HepG2 (cell line): ENCODE measurements around the gene RAPGEFL1. TPM values are rescaled to one million over a fixed set of nuclear protein-coding genes. Genes with fewer than 3 reads are reported as not detected.

Experiments used
- AKAP8 ChIP-seq: sonication (generic); formaldehyde crosslinking; IDR thresholded peaks from 2 replicates; pipeline ENCODE4 v1.5.1; 2020; ENCODE audit warnings: mild to moderate bottlenecking, missing genetic modification reagents
- DMAP1 ChIP-seq: IDR thresholded peaks from 2 replicates; pipeline ENCODE4 v1.6.1; 2016
- FOXK1 ChIP-seq: sonication (generic); formaldehyde crosslinking; IDR thresholded peaks from 2 replicates; pipeline ENCODE4 v1.4.0; 2020; ENCODE audit warnings: low read depth, missing genetic modification reagents, borderline replicate concordance
- LBX2 ChIP-seq: sonication (generic); formaldehyde crosslinking; IDR thresholded peaks from 2 replicates; pipeline ENCODE4 v1.5.0; 2020; ENCODE audit warnings: missing genetic modification reagents, mild to moderate bottlenecking, borderline replicate concordance
- NFIC ChIP-seq: IDR thresholded peaks from 2 replicates; pipeline ENCODE4 v1.6.1; 2012; ENCODE audit warnings: mild to moderate bottlenecking, low read length, inconsistent platforms
- PHB2 ChIP-seq: fragments of 450-650 bp; IDR thresholded peaks from 2 replicates; pipeline ENCODE4 v1.6.1; 2018; ENCODE audit not compliant: partially characterized antibody
- SALL2 ChIP-seq: sonication (generic); formaldehyde crosslinking; IDR thresholded peaks from 2 replicates; pipeline ENCODE4 v1.8.1; 2023; ENCODE audit warnings: mild to moderate bottlenecking, missing genetic modification reagents, inconsistent platforms
- SIN3B ChIP-seq: fragments of 150-350 bp; IDR thresholded peaks from 2 replicates; pipeline ENCODE4 v1.6.1; 2014; ENCODE audit warnings: low read length
- ZFP90 ChIP-seq: sonication (generic); formaldehyde crosslinking; IDR thresholded peaks from 2 replicates; pipeline ENCODE4 v1.8.0; 2022; ENCODE audit warnings: missing genetic modification reagents, mild to moderate bottlenecking, inconsistent platforms, borderline replicate concordance
- ZNF121 ChIP-seq: sonication (generic); formaldehyde crosslinking; IDR thresholded peaks from 2 replicates; pipeline ENCODE4 v1.5.0; 2020; ENCODE audit warnings: mild to moderate bottlenecking, missing genetic modification reagents
- ZNF138 ChIP-seq: sonication (generic); formaldehyde crosslinking; IDR thresholded peaks from 2 replicates; pipeline ENCODE4 v1.5.0; 2020; ENCODE audit warnings: mild to moderate bottlenecking, low read depth, missing genetic modification reagents
- ZNF235 ChIP-seq: sonication (generic); formaldehyde crosslinking; IDR thresholded peaks from 2 replicates; pipeline ENCODE4 v1.8.1; 2023; ENCODE audit warnings: mild to moderate bottlenecking, missing genetic modification reagents, borderline replicate concordance
- ZNF747 ChIP-seq: sonication (generic); formaldehyde crosslinking; IDR thresholded peaks from 2 replicates; pipeline ENCODE4 v1.8.1; 2023; ENCODE audit warnings: missing genetic modification reagents, mild to moderate bottlenecking, borderline replicate concordance
- ZNF83 ChIP-seq: sonication (generic); formaldehyde crosslinking; IDR thresholded peaks from 2 replicates; pipeline ENCODE4 v1.4.0; 2020; ENCODE audit warnings: missing genetic modification reagents, mild to moderate bottlenecking, borderline replicate concordance
- polyA plus RNA-seq, 8 experiments: library from polyadenylated mRNA; depleted of rRNA in 3 of 8; stranded (reverse) in 7 of 8; unstranded in 1 of 8; fragments of >200 nt; fragmentation: Illumina TruSeq in 4 of 8; extraction: Trizol in 4 of 8; gene quantifications; 2 replicates each; pipeline versions ENCODE4 v1.2.1 to v1.2.3, GENCODE V29; 2011 to 2016; ENCODE audit warnings: low read depth in 4 of 8, missing spikeins in 1 of 8, mixed read lengths in 1 of 8; ENCODE audit not compliant: insufficient read depth in 1 of 8
- total RNA-seq, 5 experiments: library from RNA; depleted of rRNA; stranded (reverse); fragments of >200 nt; fragmentation: Illumina TruSeq; extraction: Trizol; gene quantifications; 2 replicates each; pipeline ENCODE4 v1.2.3, GENCODE V29; 2016; ENCODE audit warnings: low read depth in 1 of 5
- TF ChIP-seq, protein P1 (sequence below): sonication (generic); formaldehyde crosslinking; IDR thresholded peaks from 2 replicates; pipeline ENCODE4 v1.4.0; 2020; ENCODE audit warnings: missing genetic modification reagents
- TF ChIP-seq, protein P2 (sequence below): sonication (generic); formaldehyde crosslinking; IDR thresholded peaks from 2 replicates; pipeline ENCODE4 v1.5.0; 2020; ENCODE audit warnings: missing genetic modification reagents
- TF ChIP-seq, protein P3 (sequence below): sonication (generic); formaldehyde crosslinking; IDR thresholded peaks from 2 replicates; pipeline ENCODE4 v1.5.0; 2020; ENCODE audit warnings: missing genetic modification reagents
- TF ChIP-seq, protein P4 (sequence below): sonication (generic); formaldehyde crosslinking; IDR thresholded peaks from 2 replicates; pipeline ENCODE4 v1.4.0; 2020; ENCODE audit warnings: missing genetic modification reagents

RAPGEFL1 gene
- total and polyA plus RNA-seq, 2 of the 13 experiments (the other 11 are each of a cell fraction or from before 2014, with no cell fraction given) = 4.5 to 7.8 TPM

- TF ChIP-seq FOXK1 (CRISPR knock-in tag) (no peak), DMAP1 (0 out of 2 replicates have a peak, but pooled peaks have one; percentile 13), ZNF235 (CRISPR knock-in tag) (peak; percentile 12; the same call in 1 of the 2 replicates), PHB2 (no peak), ZNF121 (CRISPR knock-in tag) (peak; percentile 25; the same call in 1 of the 2 replicates), ZNF138 (CRISPR knock-in tag) (no peak), ZNF83 (0 out of 2 replicates have a peak, but pooled peaks have one; percentile 42), SIN3B (0 out of 2 replicates have a peak, but pooled peaks have one; percentile 25), ZNF747 (CRISPR knock-in tag) (no peak), ZFP90 (CRISPR knock-in tag) (peak; percentile 41; the same call in 1 of the 2 replicates), AKAP8 (CRISPR knock-in tag) (0 out of 2 replicates have a peak, but pooled peaks have one; percentile 38), SALL2 (CRISPR knock-in tag) (peak; percentile 0; the same call in 1 of the 2 replicates), LBX2 (CRISPR knock-in tag) (no peak), NFIC (no peak)
- TF ChIP-seq, protein P1, sequence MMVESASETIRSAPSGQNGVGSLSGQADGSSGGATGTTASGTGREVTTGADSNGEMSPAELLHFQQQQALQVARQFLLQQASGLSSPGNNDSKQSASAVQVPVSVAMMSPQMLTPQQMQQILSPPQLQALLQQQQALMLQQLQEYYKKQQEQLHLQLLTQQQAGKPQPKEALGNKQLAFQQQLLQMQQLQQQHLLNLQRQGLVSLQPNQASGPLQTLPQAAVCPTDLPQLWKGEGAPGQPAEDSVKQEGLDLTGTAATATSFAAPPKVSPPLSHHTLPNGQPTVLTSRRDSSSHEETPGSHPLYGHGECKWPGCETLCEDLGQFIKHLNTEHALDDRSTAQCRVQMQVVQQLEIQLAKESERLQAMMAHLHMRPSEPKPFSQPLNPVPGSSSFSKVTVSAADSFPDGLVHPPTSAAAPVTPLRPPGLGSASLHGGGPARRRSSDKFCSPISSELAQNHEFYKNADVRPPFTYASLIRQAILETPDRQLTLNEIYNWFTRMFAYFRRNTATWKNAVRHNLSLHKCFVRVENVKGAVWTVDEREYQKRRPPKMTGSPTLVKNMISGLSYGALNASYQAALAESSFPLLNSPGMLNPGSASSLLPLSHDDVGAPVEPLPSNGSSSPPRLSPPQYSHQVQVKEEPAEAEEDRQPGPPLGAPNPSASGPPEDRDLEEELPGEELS (CRISPR knock-in tag) = 0 out of 2 replicates have a peak, but pooled peaks have one; percentile 7
- TF ChIP-seq, protein P2, sequence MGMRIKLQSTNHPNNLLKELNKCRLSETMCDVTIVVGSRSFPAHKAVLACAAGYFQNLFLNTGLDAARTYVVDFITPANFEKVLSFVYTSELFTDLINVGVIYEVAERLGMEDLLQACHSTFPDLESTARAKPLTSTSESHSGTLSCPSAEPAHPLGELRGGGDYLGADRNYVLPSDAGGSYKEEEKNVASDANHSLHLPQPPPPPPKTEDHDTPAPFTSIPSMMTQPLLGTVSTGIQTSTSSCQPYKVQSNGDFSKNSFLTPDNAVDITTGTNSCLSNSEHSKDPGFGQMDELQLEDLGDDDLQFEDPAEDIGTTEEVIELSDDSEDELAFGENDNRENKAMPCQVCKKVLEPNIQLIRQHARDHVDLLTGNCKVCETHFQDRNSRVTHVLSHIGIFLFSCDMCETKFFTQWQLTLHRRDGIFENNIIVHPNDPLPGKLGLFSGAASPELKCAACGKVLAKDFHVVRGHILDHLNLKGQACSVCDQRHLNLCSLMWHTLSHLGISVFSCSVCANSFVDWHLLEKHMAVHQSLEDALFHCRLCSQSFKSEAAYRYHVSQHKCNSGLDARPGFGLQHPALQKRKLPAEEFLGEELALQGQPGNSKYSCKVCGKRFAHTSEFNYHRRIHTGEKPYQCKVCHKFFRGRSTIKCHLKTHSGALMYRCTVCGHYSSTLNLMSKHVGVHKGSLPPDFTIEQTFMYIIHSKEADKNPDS (CRISPR knock-in tag) = 0 out of 2 replicates have a peak, but pooled peaks have one; percentile 8
- TF ChIP-seq, protein P3, sequence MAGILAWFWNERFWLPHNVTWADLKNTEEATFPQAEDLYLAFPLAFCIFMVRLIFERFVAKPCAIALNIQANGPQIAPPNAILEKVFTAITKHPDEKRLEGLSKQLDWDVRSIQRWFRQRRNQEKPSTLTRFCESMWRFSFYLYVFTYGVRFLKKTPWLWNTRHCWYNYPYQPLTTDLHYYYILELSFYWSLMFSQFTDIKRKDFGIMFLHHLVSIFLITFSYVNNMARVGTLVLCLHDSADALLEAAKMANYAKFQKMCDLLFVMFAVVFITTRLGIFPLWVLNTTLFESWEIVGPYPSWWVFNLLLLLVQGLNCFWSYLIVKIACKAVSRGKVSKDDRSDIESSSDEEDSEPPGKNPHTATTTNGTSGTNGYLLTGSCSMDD (CRISPR knock-in tag) = 0 out of 2 replicates have a peak, but pooled peaks have one; percentile 28
- TF ChIP-seq, protein P4, sequence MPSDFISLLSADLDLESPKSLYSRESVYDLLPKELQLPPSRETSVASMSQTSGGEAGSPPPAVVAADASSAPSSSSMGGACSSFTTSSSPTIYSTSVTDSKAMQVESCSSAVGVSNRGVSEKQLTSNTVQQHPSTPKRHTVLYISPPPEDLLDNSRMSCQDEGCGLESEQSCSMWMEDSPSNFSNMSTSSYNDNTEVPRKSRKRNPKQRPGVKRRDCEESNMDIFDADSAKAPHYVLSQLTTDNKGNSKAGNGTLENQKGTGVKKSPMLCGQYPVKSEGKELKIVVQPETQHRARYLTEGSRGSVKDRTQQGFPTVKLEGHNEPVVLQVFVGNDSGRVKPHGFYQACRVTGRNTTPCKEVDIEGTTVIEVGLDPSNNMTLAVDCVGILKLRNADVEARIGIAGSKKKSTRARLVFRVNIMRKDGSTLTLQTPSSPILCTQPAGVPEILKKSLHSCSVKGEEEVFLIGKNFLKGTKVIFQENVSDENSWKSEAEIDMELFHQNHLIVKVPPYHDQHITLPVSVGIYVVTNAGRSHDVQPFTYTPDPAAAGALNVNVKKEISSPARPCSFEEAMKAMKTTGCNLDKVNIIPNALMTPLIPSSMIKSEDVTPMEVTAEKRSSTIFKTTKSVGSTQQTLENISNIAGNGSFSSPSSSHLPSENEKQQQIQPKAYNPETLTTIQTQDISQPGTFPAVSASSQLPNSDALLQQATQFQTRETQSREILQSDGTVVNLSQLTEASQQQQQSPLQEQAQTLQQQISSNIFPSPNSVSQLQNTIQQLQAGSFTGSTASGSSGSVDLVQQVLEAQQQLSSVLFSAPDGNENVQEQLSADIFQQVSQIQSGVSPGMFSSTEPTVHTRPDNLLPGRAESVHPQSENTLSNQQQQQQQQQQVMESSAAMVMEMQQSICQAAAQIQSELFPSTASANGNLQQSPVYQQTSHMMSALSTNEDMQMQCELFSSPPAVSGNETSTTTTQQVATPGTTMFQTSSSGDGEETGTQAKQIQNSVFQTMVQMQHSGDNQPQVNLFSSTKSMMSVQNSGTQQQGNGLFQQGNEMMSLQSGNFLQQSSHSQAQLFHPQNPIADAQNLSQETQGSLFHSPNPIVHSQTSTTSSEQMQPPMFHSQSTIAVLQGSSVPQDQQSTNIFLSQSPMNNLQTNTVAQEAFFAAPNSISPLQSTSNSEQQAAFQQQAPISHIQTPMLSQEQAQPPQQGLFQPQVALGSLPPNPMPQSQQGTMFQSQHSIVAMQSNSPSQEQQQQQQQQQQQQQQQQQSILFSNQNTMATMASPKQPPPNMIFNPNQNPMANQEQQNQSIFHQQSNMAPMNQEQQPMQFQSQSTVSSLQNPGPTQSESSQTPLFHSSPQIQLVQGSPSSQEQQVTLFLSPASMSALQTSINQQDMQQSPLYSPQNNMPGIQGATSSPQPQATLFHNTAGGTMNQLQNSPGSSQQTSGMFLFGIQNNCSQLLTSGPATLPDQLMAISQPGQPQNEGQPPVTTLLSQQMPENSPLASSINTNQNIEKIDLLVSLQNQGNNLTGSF (CRISPR knock-in tag) = peak; percentile 8; the same call in 1 of the 2 replicates
Observed at GRCh38 chr17:40219594-40220338, 42.5 kb downstream of the RAPGEFL1 start (continued).
